PC-9 (cell line): ENCODE data around the gene FGD4.

Experiments used
- CTCF ChIP-seq: fragments of 200-600 bp; sonication (generic); conservative IDR thresholded peaks from 2 replicates; pipeline ENCODE4 v1.6.1; 2017; ENCODE audit warnings: mixed run types, antibody characterized with exemption, mild to moderate bottlenecking, moderate library complexity
- EZH2 ChIP-seq: fragments of 200-600 bp; sonication (generic); IDR thresholded peaks from 2 replicates; pipeline ENCODE4 v1.8.0; 2017; ENCODE audit warnings: antibody characterized with exemption, low read depth

DNA sequence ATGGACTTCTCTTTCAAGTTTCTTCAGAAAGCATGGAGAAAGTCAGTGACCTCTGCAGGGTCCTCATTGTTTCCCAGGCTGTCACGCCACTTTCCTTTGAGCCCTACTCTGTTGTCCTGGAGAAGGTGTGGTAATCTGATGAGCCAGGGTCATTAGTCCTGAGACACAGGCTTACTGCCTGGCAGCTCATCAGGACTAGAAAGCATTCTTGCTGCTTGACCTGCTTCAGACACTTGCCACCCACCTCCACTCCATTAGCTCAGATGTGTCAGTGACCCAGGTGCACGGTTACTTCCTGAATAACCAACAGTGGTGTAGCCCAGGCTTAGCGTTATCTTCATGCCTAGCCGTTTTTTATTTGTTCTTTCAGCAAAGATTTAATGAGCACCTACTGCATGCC is 93.9 kb downstream of the FGD4 start:
- TF ChIP-seq CTCF (no peak), EZH2 (no peak)
